NCI-H526 treated with DMSO at 0.1 percent for 48 hours (cell line): ENCODE data around the gene TMEM170A.
"Not testable (repeated sequence)": the region's sequence is repeated elsewhere in the genome, so short reads cannot be mapped to it uniquely, and the experiment has no call there.

ENCODE experiments used
- DNase-seq: peaks from one replicate; lab custom pipeline; 2025; lab: John Stamatoyannopoulos, UW

TMEM170A gene

DNA sequence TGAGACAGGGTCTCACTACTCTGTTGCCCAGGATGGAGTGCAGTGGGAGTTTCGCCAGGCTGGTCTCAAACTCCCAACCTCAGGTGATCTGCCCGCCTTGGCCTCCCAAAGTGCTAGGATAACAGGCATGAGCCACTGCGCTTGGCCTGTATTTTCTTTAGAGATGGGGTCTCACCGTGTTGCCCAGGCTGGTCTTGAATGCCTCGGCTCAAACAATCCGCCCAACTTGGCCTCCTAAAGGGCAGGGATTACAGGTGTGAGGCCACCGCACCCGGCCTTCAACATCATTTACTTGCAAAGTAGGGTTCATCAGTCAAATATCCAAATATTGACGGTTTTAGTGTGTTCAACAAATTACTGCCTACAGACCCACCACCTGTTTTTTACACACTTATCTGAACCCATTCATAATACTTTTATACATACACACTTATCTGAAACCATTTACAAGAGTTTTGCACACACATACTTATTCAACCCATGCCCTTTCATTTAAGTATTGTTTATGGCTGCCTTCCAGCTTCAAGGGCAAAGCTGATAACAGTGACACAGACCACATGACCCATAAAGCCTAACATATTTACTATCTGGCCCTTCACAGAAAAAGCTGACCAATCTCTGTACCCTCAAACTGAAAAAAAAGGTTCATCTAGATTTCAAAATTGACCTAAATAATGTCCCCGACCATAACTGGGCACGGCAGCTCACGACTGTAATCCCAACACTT, 11.9 kb downstream of the TMEM170A start:
- no peak for DNase-seq

DNA sequence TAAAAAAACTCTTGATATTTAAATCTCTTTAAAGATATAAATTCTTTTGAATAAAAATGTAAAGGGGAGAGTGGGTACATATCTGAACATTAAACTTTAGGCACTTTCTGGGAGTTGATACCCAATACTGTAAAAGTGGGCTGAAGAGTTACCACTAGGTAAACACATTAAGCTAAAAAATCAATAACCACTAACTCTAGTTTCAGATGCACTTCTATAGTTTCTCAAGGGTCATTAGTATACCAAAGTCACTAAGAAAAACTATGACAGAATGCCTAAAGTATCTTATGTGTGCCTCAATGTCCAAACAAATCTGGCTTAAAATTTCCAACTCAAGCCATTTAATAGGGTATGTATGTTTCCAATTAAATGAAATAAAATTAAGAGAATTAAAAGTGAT, 18.1 kb downstream of the TMEM170A start:
- no peak for DNase-seq

DNA sequence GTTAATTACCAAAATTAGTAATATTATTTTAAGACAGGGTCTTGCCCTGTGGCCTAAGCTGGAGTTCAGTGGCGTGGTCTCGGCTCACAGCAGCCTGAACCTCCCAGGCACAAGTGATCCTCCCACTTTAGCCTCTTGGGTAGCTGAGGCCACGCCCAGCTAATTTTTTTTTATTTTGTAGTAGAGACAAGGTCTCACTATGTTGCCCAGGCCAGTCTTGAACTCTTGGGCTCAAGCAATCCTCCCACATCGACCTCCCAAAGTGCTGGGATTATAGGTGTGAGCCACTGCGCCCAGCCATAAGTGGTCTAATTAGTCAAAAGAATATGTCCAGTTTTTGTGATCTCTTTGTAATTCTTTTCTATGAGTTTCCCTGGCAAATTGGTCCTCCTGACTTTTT, 19.2 kb downstream of the TMEM170A start:
- DNase-seq = no peak

DNA sequence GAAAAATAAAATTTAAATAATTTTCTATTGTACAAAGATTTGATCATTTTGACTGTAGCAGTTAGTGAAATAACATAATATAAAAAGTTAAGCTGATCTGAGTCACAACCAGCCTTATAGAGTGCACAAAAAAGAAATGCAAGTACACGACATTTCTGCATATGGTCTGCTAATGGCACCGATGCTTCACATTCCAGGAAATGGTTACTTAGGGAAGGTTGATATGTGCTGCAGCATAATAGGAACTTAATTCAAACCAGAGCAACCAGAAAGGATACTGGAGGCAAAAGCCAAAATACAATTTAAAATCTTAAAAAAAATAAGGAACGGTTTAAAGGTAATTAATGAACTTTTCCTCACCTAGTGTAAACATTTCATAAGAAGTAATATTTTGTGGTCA, 21.2 kb downstream of the TMEM170A start:
- DNase-seq = no peak

DNA sequence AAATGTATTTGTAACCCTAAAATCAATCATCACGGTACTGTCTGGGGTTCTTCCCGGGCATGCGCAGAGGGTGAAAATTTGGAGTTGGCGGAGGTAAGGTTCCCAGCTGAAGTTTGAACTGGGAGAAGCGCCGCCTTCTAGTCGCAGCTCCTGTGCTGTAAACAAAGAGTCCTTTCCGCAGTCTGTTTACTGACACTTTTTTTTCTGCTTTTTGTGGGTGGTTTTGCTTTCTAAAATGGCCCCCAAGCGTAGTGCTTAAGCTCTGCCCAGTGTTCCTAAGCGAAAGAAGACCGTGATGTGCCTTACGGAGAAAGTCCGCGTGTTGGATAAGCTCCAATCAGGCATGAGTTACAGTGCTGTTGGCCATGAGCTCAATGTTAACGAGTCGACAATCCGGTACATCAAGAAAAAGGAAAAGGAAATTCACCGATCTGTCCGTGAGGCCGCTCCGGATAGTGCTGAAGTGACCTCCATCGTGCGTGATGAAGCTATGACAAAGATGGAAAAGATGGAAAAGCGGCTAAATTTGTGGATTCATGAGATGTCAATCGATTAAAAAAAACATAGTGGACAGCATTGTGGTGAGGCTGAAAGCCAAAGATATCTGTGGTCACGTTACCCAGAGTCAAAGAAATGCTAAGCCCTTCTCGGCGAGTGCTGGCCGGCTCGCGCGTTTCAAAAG, 30.6 kb downstream of the TMEM170A start:
- DNase-seq = peak; percentile 86

DNA sequence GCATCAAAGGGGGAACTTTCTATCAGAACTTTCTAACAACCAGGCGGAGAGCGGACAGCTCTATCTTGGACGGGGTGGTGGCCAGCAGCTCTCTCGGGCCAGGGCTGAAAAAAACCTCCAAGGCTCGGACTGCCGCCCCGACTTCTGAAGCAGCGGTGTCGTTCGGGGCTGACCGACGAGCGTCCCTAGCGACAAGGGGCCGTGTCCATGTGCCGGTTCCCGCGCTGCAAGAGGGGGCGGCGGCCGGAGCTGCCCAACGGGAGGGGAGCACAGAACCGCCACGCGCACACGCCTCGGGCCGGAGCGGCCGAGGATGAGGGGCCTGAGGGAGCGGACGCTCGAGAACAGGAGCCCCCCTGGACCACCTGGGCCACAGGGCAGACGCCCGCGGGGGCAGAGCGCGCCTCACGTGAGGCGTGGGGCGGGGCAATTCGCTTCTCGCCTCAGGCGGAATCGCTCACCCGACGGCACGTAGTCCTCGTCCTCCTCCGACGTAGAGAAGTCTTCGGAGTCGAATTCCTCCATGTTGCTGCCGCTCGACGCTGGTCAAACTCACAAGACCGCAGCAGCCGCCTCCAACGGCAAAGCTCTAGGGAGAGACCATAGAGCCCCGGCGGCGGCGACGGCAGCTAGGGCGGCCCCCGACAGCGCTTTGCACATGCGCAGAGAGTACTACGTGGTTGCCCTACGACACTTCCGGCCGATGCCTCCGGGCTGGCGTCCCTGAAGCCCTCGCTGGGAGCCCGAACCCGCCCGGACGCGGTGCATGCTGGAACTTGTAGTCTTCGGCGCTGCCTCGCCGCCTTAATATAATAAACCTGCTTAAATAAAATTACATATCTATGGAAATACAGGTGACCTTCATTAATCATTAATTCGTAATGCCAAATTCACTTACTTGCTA, 31.4 kb downstream of the TMEM170A start, which contains the start of gene CFDP1:
Gene CFDP1 (minus strand): TSS at position 676 of the 904 bp plus-strand sequence. CDS start 151 bp downstream, at position 525.
- DNase-seq = peak; percentile 86

DNA sequence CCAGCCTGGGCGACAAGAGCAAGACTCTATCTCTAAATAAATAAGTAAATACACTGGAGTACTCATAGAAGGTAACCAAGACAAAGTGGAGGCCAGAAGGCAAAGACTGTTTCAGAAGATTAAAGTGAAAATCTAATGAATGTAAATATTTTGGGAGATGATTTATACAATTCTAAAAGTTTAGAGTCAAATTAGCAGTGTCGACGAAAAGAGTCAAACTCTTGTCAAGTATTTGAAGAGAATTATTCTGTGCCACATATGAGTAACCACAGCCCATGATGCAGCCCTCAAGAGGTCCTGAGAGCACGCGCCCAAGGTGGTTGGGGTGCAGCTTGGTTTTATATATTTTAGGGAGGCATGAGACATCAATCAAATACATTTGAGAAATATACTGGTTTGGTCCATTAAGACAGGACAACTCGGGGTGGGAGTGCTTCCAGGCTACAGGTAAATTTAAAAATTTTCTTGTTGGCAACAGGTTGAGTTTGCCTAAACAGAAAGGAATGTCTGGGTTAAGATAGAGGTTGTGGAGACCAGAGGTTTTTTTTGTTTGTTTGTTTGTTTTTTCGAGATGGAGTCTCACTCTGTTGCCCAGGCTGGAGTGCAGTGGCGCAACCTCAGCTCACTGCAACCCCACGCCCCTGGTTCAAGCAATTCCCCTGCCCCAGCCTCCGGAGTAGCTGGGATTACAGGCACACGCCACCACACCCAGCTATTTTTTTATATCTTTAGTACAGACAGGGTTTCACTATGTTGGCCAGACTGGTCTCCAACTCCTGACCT, 34.7 kb downstream of the TMEM170A start:
- DNase-seq = no peak

DNA sequence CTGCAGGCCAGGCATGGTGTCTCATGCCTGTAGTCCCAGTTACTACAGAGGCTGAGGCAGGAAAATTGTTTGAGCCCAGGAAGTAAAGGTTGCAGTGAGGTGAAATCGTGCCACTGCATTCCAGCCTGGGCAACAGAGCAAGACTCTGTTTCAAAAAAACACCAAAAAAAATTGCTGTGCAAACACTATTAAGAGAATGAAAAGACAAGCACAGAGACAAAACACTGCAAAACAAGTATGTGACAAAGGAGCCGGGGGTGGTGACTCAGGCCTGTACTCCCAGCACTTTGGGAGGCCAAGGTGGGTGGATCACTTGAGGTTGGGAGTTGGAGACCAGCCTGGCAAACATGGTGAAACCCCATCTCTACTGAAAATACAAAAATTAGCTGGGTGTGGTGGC, 38.0 kb downstream of the TMEM170A start:
- not testable (repeated sequence) for DNase-seq

DNA sequence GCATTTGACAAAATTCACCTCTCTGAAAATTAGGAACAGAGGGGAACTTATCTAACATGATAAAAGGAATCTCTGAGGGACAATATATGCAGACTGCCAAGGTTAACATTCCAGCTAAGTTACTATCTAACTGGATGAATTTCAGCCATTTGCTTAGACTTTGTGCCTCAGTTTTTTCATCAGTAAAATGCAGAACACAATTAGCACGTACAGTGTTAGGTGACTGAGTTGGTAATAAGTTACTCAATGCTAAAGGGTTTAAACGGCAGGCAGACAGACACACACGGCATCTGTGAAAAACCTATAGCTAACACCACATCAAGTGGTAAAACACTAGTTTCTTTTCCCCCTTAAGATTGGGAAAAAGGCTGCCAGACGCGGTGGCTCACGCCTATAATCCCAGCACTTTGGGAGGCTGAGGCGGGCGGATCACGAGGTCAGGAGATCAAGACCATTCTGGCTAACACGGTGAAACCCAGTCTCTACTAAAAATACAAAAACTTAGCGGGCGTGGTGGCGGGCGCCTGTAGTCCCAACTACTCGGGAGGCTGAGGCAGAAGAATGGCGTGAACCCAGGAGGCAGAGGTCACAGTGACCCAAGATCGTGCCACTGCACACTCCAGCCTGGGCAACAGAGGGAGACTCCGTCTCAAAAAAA, 40.3 kb downstream of the TMEM170A start:
- not testable (repeated sequence) for DNase-seq

DNA sequence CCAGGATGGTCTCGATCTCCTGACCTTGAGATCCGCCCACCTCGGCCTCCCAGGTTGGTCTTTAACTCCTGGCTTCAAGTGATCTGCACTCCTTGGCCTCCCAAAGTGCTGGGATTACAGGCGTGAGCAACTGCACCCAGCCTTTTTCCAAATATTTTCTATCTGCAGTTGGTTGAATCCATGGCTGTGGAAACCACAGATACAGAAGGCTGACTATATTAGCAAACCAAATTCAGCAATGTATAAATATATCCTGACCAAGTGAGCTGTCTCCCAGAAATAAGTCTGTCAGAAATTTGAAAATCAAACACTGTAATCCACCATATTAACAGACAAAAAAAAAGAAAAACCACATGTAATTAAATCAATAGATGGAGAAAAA, 40.8 kb downstream of the TMEM170A start:
- DNase-seq = peak; percentile 64

DNA sequence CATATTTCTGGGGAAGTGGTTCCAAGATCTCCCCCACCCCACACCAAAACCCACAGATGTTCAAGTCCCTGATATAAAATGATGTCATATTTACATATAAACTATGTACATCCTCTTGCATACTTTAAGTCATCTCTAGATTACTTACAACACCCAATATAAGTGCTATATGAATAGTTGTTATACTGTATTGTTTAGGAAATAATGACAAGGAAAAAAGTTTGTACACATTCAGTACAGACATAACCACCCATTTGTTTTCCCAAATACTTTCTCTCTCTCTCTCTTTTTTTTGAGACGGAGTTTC, 42.7 kb downstream of the TMEM170A start:
- DNase-seq = no peak

DNA sequence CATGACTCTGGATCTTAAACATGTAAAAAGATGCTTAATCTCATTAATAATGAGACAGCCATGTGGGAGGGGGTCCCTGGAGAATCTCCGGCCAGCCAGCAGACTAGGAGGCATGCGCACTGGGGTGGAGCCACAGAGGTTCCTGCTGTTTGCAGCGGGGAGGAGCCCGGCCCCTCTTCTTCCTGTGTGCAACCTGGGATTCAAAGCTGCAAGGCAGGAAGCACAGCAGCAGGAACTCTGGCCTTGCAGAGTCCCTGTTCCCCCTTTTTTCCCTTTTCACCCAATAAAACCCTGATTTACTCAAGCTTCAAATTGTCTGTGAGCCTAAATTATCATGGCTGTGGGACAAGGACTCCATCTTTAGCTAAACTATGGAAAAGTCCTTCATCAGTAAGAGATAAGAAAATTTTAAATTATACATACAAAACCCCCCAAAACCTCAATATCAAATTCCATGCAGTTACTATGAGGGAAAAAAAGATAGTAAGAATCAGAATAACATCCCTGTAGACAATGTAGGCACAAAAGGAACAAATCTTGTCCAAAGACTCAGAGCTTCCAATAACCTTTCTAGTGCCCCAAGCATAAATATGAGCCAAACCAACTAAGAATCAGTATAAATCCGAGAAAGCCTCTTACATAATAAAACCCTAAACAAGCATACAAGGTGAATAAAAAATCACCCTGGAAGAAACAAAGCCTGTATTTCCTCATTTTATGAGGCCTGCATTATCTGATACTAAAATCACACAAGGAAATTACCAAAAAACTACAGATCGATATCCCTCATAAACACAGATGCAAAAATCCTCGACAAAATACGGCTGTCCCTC, 43.3 kb downstream of the TMEM170A start:
- peak; percentile 5 for DNase-seq

DNA sequence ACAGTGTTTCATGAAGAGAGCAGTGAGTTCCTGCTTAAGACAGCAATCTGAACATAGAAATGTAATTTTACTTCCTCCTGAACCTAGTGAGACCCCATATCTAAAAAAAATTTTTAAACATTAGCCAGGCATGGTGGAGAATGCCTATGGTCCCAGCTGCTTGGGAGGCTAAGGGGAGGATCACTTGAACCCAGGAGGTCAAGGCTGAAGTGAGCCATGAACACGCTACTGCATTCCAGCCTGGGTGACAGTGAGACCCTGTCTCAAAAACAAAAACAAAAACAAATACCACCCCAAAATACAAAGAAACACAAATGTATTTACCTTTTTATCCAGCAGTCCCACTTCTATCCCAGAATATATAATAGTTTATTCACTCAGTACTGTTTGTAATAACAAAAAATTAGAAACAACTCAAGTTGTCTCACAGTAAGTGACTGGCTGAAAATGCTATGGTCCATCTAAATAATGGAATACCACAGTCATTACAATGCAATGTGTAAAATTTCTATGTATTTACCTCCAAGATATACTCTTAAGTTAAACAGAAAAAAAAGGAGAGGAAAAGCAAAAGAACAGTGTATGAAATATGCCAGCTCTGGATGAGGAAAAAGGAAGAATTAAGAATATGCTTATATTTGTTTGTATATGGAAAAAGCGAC, 47.5 kb downstream of the TMEM170A start:
- DNase-seq = no peak

DNA sequence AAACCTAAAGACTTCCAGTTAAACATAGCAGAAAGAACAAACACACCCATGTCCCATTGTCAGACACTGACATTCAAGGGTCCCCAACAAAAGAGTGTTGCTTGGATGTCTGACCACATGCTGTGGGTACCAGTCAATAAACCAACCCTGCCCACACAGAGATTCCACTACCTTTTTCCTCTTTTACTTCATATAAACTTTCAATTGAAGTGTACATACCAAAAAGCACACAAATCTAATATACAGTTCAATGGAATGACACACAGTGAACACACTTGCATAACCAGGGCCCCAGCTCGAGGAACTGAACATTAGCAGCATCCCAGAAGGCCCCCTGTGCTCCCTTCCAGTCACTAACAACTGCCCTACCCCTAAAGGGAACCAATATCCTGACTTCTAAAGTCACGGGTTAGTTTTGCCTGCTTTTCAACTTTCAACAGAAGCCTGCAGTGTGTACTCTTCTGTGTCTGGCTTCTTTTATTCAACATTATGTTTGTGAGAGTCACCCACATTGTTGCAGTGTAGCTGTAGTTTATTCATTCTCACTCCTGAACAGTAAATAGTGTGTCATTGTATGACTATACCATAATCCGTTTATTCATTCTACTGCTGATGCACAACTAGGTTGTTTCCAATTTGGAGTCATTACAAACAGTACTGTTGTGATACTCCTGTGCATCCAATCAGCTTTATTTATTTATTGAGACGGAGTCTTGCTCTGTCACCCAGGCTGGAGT, 49.2 kb downstream of the TMEM170A start:
- DNase-seq = no peak

DNA sequence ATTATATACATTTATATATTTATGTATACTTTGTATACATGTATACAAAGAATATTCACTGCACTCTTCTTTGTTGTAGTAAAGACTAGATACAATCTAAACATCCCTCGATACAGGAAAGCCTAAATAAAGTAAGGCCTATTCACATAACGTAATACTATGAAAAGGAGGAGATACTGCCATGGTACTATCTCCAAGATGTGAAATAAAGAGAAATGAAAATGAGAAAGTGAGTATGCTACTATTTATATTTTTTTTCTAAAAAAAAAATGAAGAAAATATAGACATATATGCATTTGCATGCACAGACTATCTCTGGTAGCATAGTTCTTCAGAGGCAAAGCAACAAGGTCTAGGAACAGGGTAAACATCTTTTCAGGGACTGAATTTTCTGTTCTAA, 50.5 kb downstream of the TMEM170A start:
- no peak for DNase-seq

DNA sequence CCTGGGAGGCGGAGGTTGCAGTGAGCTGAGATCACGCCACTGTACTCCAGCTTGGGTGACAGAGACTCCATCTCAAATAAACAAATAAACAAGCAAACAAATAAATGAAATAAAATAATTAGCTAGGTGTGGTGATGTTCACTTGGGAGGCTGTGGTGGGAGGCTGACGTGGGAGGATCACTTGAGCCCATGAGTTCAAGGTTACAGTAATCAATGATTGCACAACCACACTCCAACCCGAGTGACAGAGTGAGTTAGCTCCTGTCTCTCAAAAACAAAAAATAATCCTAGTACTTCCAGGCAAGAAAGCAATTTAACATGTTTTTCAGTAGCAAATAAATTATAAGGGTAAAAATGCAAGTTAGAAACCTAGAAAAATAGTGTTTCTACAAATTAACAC, 57.5 kb downstream of the TMEM170A start:
- no peak for DNase-seq

DNA sequence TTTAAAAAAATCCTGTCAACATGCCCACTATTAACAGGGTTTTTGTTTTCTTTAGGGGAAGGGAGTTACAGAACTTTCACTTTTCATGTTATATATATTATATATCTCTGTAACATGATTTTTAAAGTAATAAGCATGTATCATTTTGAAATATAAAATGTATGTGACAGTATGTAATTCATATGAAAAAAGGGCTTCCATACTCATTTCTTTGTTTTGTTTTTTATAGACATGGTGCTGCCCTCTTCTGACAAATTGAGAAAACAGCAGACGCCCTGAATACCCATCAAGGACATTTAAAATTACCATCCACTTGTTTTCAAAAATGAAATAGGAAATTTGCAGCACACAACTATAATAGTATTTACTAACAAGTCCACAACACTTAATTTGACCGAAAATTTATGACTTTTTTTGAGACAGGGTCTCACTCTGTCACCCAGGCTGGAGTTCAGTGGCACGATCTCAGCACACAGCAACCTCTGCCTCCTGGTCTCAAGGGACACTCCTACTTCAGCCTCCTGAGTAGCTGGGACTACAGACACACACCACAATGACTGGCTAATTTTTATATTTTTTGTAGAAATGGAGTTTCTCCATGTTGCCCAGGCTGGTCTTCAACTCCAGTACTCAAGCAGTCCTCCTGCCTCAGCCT, 61.5 kb downstream of the TMEM170A start:
- no peak for DNase-seq

DNA sequence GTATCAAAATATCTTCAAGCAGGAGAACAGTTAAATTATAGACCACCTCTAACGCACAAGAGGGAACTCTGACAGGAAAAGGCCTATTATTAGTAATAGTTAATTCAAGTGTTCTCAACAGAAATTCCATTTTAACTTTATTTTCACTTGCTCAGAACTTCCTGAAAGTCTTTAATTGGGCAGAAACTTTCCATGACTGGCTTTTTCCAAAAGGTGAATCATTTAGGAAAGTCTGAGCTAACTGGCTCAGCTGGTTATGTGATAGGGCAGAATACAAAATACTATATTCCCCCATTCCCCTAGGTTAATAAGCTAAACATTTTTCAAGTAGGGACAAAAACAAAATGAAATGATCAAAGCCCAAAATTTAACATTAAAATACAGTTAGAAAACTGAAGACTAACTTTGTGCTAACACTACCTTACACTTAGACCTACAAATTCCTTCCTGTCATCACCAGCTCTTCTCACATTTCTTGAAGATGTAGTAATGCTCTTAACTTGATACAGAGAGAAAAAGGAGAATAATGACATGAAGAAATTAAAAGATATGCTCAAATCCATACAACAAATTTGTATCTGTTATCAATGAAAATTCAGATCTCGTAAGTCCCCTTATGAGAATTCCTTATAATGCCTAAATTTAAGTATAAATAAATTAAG, 62.2 kb downstream of the TMEM170A start:
- DNase-seq = no peak
